Measurements from ENCODE around the gene SALL4.
"Not testable (repeated sequence)": the region's sequence is repeated elsewhere in the genome, so short reads cannot be mapped to it uniquely, and the experiment has no call there.

The SALL4 gene

GRCh38 chr20:51801122-51801822 is 1.0 kb downstream of the SALL4 start:
- no peak for FAIRE-seq

GRCh38 chr20:51800872-51801121 is 1.5 kb downstream of the SALL4 start:
- no peak for FAIRE-seq

- no peak for FAIRE-seq
These were observed 2.1 kb downstream of the SALL4 start for GRCh38 chr20:51800060-51800871.

DNA sequence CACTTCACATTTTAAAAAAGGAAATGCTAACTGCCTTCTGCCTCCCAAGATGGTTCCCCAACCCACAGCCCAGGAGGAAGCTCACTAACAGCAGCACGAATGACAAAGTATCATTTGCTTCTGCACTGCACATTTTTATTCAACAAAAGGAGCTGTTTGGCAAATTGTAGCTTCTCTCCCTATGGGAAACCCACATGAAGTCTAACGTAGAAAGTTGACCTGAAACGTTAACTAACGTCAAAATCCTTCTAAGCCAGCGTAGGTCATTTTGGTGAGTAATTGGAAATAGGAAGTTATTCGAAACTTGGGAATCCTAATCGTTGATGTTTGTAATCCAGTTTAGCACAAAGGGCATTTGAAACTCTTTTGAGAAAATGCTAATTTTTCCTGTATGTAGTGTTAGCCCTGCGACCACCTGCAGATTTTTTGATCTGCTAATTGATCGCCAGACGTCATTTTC is 2.9 kb downstream of the SALL4 start:
- peak; percentile 96 for FAIRE-seq

- peak; percentile 95 for FAIRE-seq
These were observed 4.8 kb downstream of the SALL4 start for GRCh38 chr20:51797357-51798025.

GRCh38 chr20:51796340-51796739 is 6.0 kb downstream of the SALL4 start:
- no peak for FAIRE-seq

DNA sequence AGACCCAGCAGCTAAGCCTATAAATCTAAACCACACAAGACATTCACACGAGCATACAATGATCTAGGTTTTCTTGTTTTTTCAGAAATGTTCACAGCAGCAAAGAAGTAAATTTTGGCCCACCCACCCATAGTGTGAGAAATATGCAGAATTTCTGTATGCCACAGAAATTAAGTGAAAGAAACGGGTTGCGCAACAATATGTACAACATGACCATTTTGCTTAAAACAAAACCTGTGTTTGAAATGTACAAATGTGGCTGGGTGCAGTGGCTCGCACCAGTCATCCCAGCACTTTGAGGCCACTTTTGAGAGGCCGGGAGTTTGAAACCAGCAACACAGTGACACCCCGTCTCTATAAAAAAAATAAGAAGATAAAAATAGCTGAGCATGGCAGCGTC is 9.4 kb downstream of the SALL4 start:
- no peak for FAIRE-seq

- FAIRE-seq = no peak
These were observed 10.7 kb downstream of the SALL4 start for GRCh38 chr20:51791626-51792025.

DNA sequence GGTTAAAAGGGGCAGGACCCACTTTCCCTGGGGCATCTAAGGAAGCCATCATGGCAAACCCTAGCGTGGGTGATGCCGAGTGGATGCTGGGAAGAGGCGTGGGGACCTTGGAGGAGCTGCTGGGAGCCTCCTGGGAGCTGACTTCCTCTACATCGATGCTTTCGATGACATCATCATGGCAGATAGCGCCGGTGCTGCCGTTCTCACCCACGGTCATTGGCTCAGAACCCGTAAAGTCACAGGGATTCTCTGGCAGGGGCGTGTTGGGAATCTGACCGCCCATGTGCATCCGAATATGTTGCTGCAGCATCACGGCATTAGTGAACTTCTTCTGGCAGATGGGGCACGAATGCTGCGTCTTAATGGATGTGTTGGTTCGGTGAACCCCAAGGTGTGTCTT is 12.1 kb downstream of the SALL4 start:
- no peak for FAIRE-seq

DNA sequence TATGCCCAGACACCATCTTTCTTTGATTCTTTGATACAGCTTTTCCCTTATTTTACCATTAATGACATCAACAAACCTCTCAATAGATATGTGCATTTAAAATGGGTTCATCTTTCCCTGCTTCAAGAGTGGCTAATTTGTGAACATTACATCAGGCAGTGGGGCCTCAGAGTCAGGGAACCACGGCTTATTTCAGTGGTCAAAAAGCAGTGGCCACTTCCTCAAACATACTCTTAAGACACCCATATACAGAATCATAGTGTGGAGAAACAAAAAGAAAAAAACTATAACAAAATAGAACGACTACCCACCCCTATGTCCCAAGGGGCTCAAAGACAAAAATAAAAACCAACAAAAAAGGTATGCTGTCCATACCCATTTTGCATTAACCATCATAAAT is 12.9 kb downstream of the SALL4 start:
- FAIRE-seq = no peak

DNA sequence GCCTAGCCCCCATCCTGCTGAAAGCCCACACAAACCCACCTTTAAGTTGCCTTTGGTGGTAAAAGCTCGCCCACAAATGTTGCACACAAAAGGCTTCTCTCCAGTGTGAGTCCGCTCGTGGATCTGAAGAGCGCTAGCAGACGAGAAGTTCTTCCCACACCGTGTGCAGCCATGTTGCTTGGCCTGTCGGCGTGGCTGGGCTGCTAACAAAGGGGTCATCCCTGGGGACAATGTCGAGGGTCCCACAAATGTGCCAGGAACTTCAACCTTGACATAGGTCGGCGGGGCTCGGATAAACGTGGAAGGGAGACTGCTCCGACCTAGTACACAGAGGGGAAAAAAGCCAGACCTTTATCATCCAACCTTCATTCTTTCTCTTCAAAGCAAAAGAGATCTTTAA is 13.5 kb downstream of the SALL4 start:
- no peak for FAIRE-seq

DNA sequence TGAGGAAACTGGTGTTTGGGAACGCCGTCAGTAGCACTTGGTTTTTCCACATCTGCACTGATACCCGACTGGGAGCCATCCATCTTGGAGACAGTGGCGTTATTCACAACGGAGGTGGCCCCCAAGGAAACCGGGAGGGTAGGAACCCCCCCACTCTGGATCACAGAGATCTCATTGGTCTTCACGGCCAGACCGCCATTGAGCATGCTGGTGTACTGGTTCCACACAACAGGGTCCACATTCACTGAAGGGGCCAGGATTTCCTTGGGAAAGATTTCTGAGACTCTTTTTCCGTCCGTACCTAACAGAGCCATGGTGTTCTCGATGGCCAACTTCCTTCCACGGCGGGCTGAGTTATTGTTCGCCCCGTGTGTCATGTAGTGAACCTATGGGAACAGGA is 18.0 kb downstream of the SALL4 start:
- no peak for FAIRE-seq

- FAIRE-seq = not testable (repeated sequence)
These were observed 24.0 kb downstream of the SALL4 start for GRCh38 chr20:51778229-51778759.

DNA sequence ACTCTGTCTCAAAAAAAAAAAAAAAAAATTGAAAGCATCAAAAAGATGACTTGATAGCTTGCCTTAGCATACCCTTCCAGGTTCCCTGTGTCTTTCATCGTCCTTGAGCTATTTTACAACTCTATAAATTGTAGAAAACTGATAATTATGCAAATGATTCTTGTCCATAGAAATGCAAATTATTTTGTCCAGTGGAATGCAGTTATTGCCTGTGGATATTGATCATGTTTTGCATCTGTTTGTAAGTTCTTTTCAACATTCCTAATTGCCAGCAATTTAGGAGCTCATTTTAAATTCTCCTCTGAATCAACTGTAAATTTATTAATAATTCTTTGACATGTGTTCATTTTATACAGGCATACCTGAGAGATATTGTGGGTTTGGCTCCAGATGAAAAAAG is 27.1 kb downstream of the SALL4 start:
- no peak for FAIRE-seq

DNA sequence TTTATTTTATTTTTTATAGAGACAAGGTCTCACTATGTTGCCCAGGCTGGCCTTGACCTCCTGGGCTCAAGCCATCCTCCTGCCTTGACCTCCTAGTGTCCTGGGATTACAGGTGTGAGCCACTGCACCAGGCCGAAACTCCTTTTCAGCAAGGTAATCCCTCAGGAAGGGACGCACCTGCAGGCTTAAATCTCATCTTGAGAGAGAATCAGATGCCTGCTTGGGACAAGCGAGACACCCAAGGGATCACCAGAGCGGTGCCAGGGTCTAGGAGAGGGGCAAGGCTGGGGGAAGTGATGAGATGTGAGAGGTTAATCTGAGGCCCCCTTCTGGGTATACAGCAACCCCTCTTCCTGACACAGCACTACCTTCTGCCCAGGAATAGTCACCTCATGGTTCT is 30.1 kb downstream of the SALL4 start:
- FAIRE-seq = no peak

GRCh38 chr20:51769976-51770615 is 32.2 kb downstream of the SALL4 start:
- no peak for FAIRE-seq

GRCh38 chr20:51768759-51769517 is 33.4 kb downstream of the SALL4 start:
- no peak for FAIRE-seq

- FAIRE-seq = no peak
These were observed 34.2 kb downstream of the SALL4 start, which contains the start of gene ATP9A for GRCh38 chr20:51767867-51768758. Gene ATP9A, minus strand, starts transcription at chr20:51768390. Its CDS starts 21 bp downstream, at chr20:51768369.

DNA sequence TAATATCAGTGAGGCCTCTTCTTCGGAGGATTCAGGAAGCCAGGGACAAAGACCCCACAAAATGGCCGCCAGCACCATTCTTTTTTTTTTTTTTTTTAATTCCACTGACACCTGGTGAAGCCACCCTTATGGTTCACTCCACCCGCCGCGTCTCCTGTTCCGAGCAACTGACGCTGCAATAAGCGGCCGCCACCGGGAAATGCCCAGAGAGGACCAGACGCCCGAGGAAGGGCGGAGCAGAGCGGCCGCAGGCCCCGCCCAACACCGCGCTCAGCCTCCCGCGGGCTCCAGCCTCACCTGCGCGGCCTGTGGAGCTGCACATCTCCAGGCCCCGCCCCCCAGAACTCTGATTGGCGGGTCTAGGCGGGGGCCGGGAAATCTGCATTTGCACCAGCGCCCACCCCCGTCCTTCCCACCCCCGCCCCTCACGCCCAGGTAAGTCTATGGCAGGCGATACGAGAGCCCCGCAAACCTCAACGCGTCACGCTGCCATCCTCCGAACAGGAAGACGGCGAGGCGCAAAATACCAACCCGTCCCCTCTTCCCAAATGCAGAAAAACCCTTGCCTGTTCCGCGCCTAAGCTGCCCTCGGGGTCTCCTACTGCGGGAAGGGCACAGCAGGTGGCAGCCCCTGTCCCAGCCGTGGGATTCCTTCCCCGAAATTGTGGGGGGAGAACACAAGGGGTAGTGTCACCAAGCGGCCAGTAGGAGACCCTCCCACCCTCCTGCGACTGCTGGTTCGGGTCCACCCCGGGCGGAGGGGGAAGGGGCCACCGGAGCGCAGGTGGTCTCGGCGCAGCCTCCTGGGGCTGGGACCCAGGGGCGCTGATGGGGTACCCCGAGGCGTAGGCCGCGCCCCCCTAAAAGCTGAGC is 35.1 kb downstream of the SALL4 start:
- no peak for FAIRE-seq

DNA sequence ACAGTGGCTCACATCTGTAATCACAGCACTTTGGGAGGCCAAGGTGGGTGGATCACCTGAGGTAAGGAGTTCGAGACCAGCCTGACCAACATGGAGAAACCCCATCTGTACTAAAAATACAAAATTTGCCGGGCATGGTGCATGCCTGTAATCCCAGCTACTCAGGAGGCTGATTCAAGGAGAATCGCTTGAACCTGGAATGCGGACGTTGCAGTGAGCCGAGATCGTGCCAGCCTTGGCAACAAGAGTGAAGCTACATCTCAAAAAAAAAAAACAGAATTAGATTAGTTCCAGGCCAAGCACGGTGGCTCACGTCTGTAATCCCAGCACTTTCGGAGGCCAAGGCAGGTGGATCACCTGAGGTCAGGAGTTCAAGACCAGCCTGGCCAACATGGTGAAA is 36.9 kb downstream of the SALL4 start:
- not testable (repeated sequence) for FAIRE-seq
